Smooth muscle cell (in vitro differentiated cells): ENCODE measurements around the gene BEND5. TPM values are rescaled to one million over a fixed set of nuclear protein-coding genes. Genes with fewer than 3 reads are reported as not detected.

Experiments used
- DNase-seq: peaks from one replicate; lab custom pipeline; 2025; ENCODE audit not compliant: unreplicated experiment; lab: John Stamatoyannopoulos, UW
- H2AFZ ChIP-seq: fragments of 200-600 bp; sonication (generic); 2 replicates; pipeline ENCODE4 v1.6.0; 2016; ENCODE audit warnings: antibody characterized with exemption, low read depth, mild to moderate bottlenecking
- H3F3A ChIP-seq: fragments of 200-600 bp; sonication (generic); 2 replicates; pipeline ENCODE4 v1.6.0; 2017; ENCODE audit warnings: antibody characterized with exemption, low read depth
- H3K27ac ChIP-seq: fragments of 200-600 bp; sonication (generic); 2 replicates; pipeline ENCODE4 v1.5.1; 2016; ENCODE audit warnings: low read depth, mild to moderate bottlenecking
- H3K27me3 ChIP-seq: fragments of 200-600 bp; sonication (generic); 2 replicates; pipeline ENCODE4 v1.6.1; 2016; ENCODE audit warnings: low read depth, mild to moderate bottlenecking
- H3K36me3 ChIP-seq: fragments of 200-600 bp; sonication (generic); 2 replicates; pipeline ENCODE4 v1.5.1; 2016; ENCODE audit warnings: low read depth
- H3K4me1 ChIP-seq: fragments of 200-600 bp; sonication (generic); 2 replicates; pipeline ENCODE4 v1.5.1; 2016; ENCODE audit warnings: low read depth
- H3K4me2 ChIP-seq: fragments of 200-600 bp; sonication (generic); 2 replicates; pipeline ENCODE4 v1.6.0; 2016; ENCODE audit warnings: mild to moderate bottlenecking
- H3K4me3 ChIP-seq: fragments of 200-600 bp; sonication (generic); 2 replicates; pipeline ENCODE4 v1.5.1; 2016; ENCODE audit warnings: mild to moderate bottlenecking
- H3K79me2 ChIP-seq: fragments of 200-600 bp; sonication (generic); 2 replicates; pipeline ENCODE4 v1.6.0; 2016; ENCODE audit warnings: low read depth, mild to moderate bottlenecking
- H3K9ac ChIP-seq: fragments of 200-600 bp; sonication (generic); 2 replicates; pipeline ENCODE4 v1.6.0; 2016; ENCODE audit warnings: low read depth
- H3K9me3 ChIP-seq: fragments of 200-600 bp; sonication (generic); replicated peaks from 2 replicates; pipeline ENCODE4 v1.5.1; 2016; ENCODE audit warnings: low read depth
- H4K20me1 ChIP-seq: fragments of 200-600 bp; sonication (generic); 2 replicates; pipeline ENCODE4 v1.6.0; 2016; ENCODE audit warnings: low read depth
- CTCF ChIP-seq: fragments of 200-600 bp; sonication (generic); IDR thresholded peaks from 2 replicates; pipeline ENCODE4 v1.5.1; 2017; ENCODE audit warnings: borderline replicate concordance, mild to moderate bottlenecking, antibody characterized with exemption; ENCODE audit not compliant: insufficient read depth, poor library complexity, severe bottlenecking
- WGBS: methylation state at CpG from one replicate; pipeline ENCODE4 v1.1.7; 2016; ENCODE audit warnings: low lambda C conversion rate; 5-methylcytosine and 5-hydroxymethylcytosine counted together
- polyA plus RNA-seq: library from polyadenylated mRNA; unstranded; fragments of >200 nt; fragmentation: Nextera tagmentation; extraction: Ambion mirVana; gene quantifications from 2 replicates; pipeline ENCODE4 v1.2.1, GENCODE V29; 2016
- total RNA-seq: library from RNA; depleted of rRNA; stranded (reverse); fragments of >200 nt; gene quantifications from 2 replicates; pipeline ENCODE4 v1.2.3, GENCODE V29; 2014

Gene BEND5
- total and polyA plus RNA-seq, 2 experiments from 2014 or later = 4.0 to 10.7 TPM

DNA sequence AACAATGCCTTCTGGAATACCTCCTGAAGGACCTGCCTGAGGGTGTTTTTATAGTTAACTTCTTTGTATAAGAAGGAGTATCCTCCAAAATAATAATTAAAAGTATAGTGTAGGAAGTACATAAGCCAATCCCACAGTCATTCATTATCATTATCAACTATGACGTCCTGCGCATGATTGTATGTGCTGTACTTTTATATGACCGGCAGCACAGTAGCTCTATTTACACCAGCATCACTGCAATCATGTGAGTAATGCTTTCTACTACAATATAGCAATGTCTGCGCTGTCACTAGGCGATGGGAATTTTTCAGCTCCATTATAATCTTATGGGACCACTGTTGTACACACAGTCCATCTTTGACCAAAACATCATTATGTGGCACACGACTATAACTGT, 72.0 kb downstream of the BEND5 start:
- H3K36me3 ChIP-seq = no peaks in the 10 kb centered on the region
- no peaks in the 10 kb centered on the region for H4K20me1 ChIP-seq
- H3K4me2 ChIP-seq = no peak overlapping the region
- H3K9me3 ChIP-seq = no peaks in the 10 kb centered on the region
- H3K4me3 ChIP-seq = no peak overlapping the region
- DNase-seq = no peak
- 90% methylated on average over 6 of the region's 6 CpGs for WGBS
- no peak overlapping the region for H3K9ac ChIP-seq
- no peaks in the 10 kb centered on the region for H3K4me1 ChIP-seq
- no peak overlapping the region for H2AFZ ChIP-seq
- TF ChIP-seq CTCF = no peak
- peaks cover 29% of the 10 kb centered on the region for H3K27me3 ChIP-seq
- H3K79me2 ChIP-seq = no peaks in the 10 kb centered on the region
- H3K27ac ChIP-seq = no peak overlapping the region
- no peaks in the 10 kb centered on the region for H3F3A ChIP-seq

- Histone ChIP-seq H3K9ac (no peak overlapping the region), H3F3A (no peaks in the 10 kb centered on the region), H3K4me2 (no peak overlapping the region), H3K9me3 (no peaks in the 10 kb centered on the region), H3K27ac (no peak overlapping the region), H3K4me3 (no peak overlapping the region), H3K27me3 (peaks cover 46% of the 10 kb centered on the region), H3K36me3 (no peaks in the 10 kb centered on the region), H3K4me1 (no peaks in the 10 kb centered on the region), H2AFZ (no peak overlapping the region), H3K79me2 (no peaks in the 10 kb centered on the region), H4K20me1 (no peaks in the 10 kb centered on the region)
- WGBS = 95% methylated on average over 2 of the region's 2 CpGs
- no peak for DNase-seq
- no peak for TF ChIP-seq CTCF
Observed at GRCh38 chr1:48701445-48701844, 75.2 kb downstream of the BEND5 start.

DNA sequence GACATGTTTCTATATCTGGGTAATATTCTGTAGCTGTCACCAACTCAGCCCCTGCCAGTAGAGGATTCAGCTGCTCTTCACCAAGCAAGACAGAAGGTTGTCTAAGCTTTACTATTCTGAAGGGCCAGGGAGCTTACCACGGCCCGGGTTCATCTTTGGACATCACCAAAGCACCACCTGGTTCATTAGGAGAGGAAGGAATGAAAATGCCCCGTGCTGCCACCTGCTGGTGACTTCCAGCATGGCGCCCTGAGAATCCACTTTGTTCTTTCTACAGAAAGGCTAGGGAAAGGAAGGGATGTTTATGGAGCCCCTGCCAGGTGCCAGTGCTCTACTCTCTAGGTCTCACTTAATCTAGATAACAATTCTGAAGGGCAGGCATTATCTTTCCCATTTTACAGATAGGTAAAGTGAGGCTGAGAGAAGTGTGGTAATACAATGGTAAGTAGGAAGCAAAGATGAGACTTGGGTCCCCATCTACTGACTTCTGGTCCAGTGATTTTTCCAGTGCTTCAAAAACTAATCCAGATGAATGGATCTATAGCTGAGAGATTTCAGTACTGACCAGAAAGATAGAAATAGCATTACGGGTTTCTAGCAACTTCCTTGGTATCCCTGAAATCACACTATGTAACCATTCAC, 79.5 kb downstream of the BEND5 start:
- Histone ChIP-seq H3K9me3 (no peaks in the 10 kb centered on the region), H3K4me1 (no peaks in the 10 kb centered on the region), H3K9ac (no peak overlapping the region), H3K27ac (no peak overlapping the region), H3K4me3 (no peak overlapping the region), H3K27me3 (peaks cover 64% of the 10 kb centered on the region), H3F3A (no peaks in the 10 kb centered on the region), H3K36me3 (no peaks in the 10 kb centered on the region), H2AFZ (no peak overlapping the region), H4K20me1 (no peaks in the 10 kb centered on the region), H3K4me2 (no peak overlapping the region), H3K79me2 (no peaks in the 10 kb centered on the region)
- WGBS = 33% methylated on average over 5 of the region's 5 CpGs
- DNase-seq = peak; percentile 12
- peak; percentile 90 for TF ChIP-seq CTCF

DNA sequence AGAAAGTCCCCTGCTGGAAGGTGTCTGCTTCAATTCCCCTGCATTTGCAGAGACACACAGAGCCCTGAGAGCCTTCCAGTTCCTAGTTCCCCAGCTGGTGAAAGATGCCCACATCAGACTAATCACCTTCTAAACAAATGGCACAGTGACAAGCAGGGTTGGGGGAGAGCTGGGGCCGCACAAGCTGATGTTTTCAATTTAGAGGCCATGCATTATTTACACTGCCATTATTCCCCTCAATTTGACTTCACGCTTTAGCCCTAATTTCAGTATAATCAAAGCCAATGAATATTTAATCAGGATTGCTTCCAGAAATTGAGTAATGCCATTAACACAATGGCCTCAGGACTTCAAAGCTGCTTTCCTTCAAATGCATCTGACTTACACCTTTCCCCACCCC, 81.5 kb downstream of the BEND5 start:
- WGBS = 83% methylated on average over 2 of the region's 2 CpGs
- no peak for DNase-seq

More for the DNA sequence above, 81.5 kb downstream of the BEND5 start:
- H3K36me3 ChIP-seq = no peaks in the 10 kb centered on the region
- H3K4me1 ChIP-seq = no peaks in the 10 kb centered on the region
- no peak overlapping the region for H2AFZ ChIP-seq
- no peaks in the 10 kb centered on the region for H3K9me3 ChIP-seq
- no peaks in the 10 kb centered on the region for H4K20me1 ChIP-seq
- H3K4me2 ChIP-seq = no peak overlapping the region
- H3K27me3 ChIP-seq = peaks cover 57% of the 10 kb centered on the region
- no peak overlapping the region for H3K4me3 ChIP-seq
- H3K79me2 ChIP-seq = no peaks in the 10 kb centered on the region
- no peak overlapping the region for H3K9ac ChIP-seq
- TF ChIP-seq CTCF = no peak
- H3F3A ChIP-seq = no peaks in the 10 kb centered on the region
- no peak overlapping the region for H3K27ac ChIP-seq
